Measurements from ENCODE around the gene NFIC. TPM values are rescaled to one million over a fixed set of nuclear protein-coding genes. Genes with fewer than 3 reads are reported as not detected.
A peak's percentile ranks its signal among the peaks of the same experiment; 100 is the strongest.

The NFIC gene
- total and polyA plus RNA-seq, 3 donors from 2014 or later, result 56.5 to 127 (median 113) TPM

- 73 to 77% methylated on average over 2 of the region's 2 CpGs for WGBS, 2 donors
- no peak for TF ChIP-seq POLR2A (IDR thresholded peaks at IDR 0.05)
- TF ChIP-seq, protein P1, sequence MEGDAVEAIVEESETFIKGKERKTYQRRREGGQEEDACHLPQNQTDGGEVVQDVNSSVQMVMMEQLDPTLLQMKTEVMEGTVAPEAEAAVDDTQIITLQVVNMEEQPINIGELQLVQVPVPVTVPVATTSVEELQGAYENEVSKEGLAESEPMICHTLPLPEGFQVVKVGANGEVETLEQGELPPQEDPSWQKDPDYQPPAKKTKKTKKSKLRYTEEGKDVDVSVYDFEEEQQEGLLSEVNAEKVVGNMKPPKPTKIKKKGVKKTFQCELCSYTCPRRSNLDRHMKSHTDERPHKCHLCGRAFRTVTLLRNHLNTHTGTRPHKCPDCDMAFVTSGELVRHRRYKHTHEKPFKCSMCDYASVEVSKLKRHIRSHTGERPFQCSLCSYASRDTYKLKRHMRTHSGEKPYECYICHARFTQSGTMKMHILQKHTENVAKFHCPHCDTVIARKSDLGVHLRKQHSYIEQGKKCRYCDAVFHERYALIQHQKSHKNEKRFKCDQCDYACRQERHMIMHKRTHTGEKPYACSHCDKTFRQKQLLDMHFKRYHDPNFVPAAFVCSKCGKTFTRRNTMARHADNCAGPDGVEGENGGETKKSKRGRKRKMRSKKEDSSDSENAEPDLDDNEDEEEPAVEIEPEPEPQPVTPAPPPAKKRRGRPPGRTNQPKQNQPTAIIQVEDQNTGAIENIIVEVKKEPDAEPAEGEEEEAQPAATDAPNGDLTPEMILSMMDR (IDR thresholded peaks at IDR 0.05), result no peak
- Histone ChIP-seq H3K9me3 (no peaks in the 10 kb centered on the region), H3K27me3 (no peaks in the 10 kb centered on the region), H3K4me1 (peaks cover 17% of the 10 kb centered on the region), H3K4me3 (no peak overlapping the region), H3K27ac (no peak overlapping the region), H3K36me3 (ENCODE audit: low read depth, missing control alignments) (no peaks in the 10 kb centered on the region)
- no peak for DNase-seq
- intact Hi-C loops (cut with DNase I; ENCODE audit: low total_unique reads), result no loop called here
Measured at GRCh38 chr19:3356805-3357204, 9.6 kb upstream of the NFIC start.

GRCh38 chr19:3357271-3357991 lies 9.0 kb upstream of the NFIC start:
- Histone ChIP-seq H3K36me3 (ENCODE audit: low read depth, missing control alignments) (no peaks in the 10 kb centered on the region), H3K9me3 (no peaks in the 10 kb centered on the region), H3K4me3 (no peak overlapping the region), H3K4me1 (peaks cover 17% of the 10 kb centered on the region), H3K27ac (no peak overlapping the region), H3K27me3 (no peaks in the 10 kb centered on the region)
- WGBS, 2 donors, result 43 to 52% methylated on average over 13 to 14 of the region's 16 CpGs
- no peak for DNase-seq
- intact Hi-C loops (cut with DNase I; ENCODE audit: low total_unique reads), result no loop called here
- TF ChIP-seq, protein P1 (IDR thresholded peaks at IDR 0.05), result no peak
- TF ChIP-seq POLR2A (IDR thresholded peaks at IDR 0.05), result no peak

- H3K36me3 ChIP-seq (ENCODE audit: low read depth, missing control alignments), result no peaks in the 10 kb centered on the region
- DNase-seq, result no peak
- no peaks in the 10 kb centered on the region for H3K9me3 ChIP-seq
- no peaks in the 10 kb centered on the region for H3K27me3 ChIP-seq
- peak overlapping the region; percentile 70 to 93 for H3K4me3 ChIP-seq
- peak overlapping the region; percentile 31 to 97 for H3K27ac ChIP-seq
- 5 to 8% methylated on average over 4 to 25 of the region's 38 CpGs for WGBS, 2 donors
- peaks cover 17% of the 10 kb centered on the region for H3K4me1 ChIP-seq
- TF ChIP-seq, protein P1 (IDR thresholded peaks at IDR 0.05), result no peak
- TF ChIP-seq POLR2A (IDR thresholded peaks at IDR 0.05), result no peak
- intact Hi-C loops (cut with DNase I; ENCODE audit: low total_unique reads), result no loop called here
Measured at GRCh38 chr19:3357992-3358688, 8.2 kb upstream of the NFIC start.

- TF ChIP-seq, protein P1 (IDR thresholded peaks at IDR 0.05), result no peak
- no peak for TF ChIP-seq POLR2A (IDR thresholded peaks at IDR 0.05)
- peaks cover 19% of the 10 kb centered on the region for H3K4me1 ChIP-seq
- intact Hi-C loops (cut with DNase I; ENCODE audit: low total_unique reads), result no loop called here
- H3K27ac ChIP-seq, result peak overlapping the region; percentile 31 to 97
- H3K4me3 ChIP-seq, result peak overlapping the region; percentile 70 to 93
- 0% methylated on average over 5 to 6 of the region's 27 CpGs for WGBS, 2 donors
- H3K36me3 ChIP-seq (ENCODE audit: low read depth, missing control alignments), result no peaks in the 10 kb centered on the region
- H3K9me3 ChIP-seq, result no peaks in the 10 kb centered on the region
- H3K27me3 ChIP-seq, result no peaks in the 10 kb centered on the region
- no peak for DNase-seq
Measured at GRCh38 chr19:3358689-3359014, 7.7 kb upstream of the NFIC start.
